OCI-LY1 (cell line): ENCODE results near the gene BRD2.

Experiments
- CTCF ChIP-seq: fragments of 200-600 bp; sonication (generic), shearing (Covaris generic); IDR thresholded peaks from 2 replicates; pipeline ENCODE4 v1.5.1; 2017; ENCODE audit warnings: mild to moderate bottlenecking, antibody characterized with exemption, low read length, moderate library complexity, mixed read lengths
- EZH2 ChIP-seq: fragments of 200-600 bp; sonication (generic), shearing (Covaris generic); IDR thresholded peaks from 2 replicates; pipeline ENCODE4 v1.8.0; 2017; ENCODE audit warnings: borderline replicate concordance, mixed run types, mild to moderate bottlenecking, antibody characterized with exemption, low read length, moderate library complexity, mixed read lengths

GRCh38 chr6:32975886-32976285, 7.5 kb downstream of the BRD2 start:
- TF ChIP-seq EZH2 (no peak), CTCF (no peak)
